ENCODE measurements around the gene OR6B3.

The OR6B3 gene

GRCh38 chr2:240053173-240054155 lies at the start of gene OR6B3:
Gene OR6B3, minus strand, starts transcription at chr2:240053521.
- no peaks in the 10 kb centered on the region for H3K27me3 ChIP-seq
- no peak for TF ChIP-seq Cebpa-rat (IDR thresholded peaks at IDR 0.05)

GRCh38 chr2:240098349-240098748 lies 45.0 kb upstream of the OR6B3 start:
- H3K4me1 ChIP-seq = no peaks in the 10 kb centered on the region
- peaks cover 4 to 21% (median 13%) of the 10 kb centered on the region in 11 experiments; a peak in 14 of 22 replicates for H3K27me3 ChIP-seq
- no peak overlapping the region for H3K4me2 ChIP-seq
- H3K9ac ChIP-seq = no peak overlapping the region
- H4K20me1 ChIP-seq = no peaks in the 10 kb centered on the region
- no peak for TF ChIP-seq Cebpa-rat (IDR thresholded peaks at IDR 0.05)
- H3K36me3 ChIP-seq = no peaks in the 10 kb centered on the region
- peaks cover 12 to 46% (median 27%) of the 10 kb centered on the region in 11 experiments; a peak in 19 of 22 replicates for H3K9me3 ChIP-seq (replicated peaks in 1 of 11)
- H3K27ac ChIP-seq = no peak overlapping the region
- H3K4me3 ChIP-seq = no peak overlapping the region

More at GRCh38 chr2:240053173-240054155, at the start of gene OR6B3:
- no peaks in the 10 kb centered on the region for H4K20me1 ChIP-seq
- no peaks in the 10 kb centered on the region for H3K9me3 ChIP-seq (replicated peaks in 1 of 11)
- H3K27ac ChIP-seq = no peak within 1 kb of the TSS
- no peak within 1 kb of the TSS for H3K4me2 ChIP-seq
- H3K4me3 ChIP-seq = no peak within 1 kb of the TSS
- no peaks in the 10 kb centered on the region for H3K36me3 ChIP-seq
- H3K4me1 ChIP-seq = peaks cover 0 to 8% (median 2%) of the 10 kb centered on the region in 10 experiments; a peak in 6 of 20 replicates
- no peak within 1 kb of the TSS for H3K9ac ChIP-seq

DNA sequence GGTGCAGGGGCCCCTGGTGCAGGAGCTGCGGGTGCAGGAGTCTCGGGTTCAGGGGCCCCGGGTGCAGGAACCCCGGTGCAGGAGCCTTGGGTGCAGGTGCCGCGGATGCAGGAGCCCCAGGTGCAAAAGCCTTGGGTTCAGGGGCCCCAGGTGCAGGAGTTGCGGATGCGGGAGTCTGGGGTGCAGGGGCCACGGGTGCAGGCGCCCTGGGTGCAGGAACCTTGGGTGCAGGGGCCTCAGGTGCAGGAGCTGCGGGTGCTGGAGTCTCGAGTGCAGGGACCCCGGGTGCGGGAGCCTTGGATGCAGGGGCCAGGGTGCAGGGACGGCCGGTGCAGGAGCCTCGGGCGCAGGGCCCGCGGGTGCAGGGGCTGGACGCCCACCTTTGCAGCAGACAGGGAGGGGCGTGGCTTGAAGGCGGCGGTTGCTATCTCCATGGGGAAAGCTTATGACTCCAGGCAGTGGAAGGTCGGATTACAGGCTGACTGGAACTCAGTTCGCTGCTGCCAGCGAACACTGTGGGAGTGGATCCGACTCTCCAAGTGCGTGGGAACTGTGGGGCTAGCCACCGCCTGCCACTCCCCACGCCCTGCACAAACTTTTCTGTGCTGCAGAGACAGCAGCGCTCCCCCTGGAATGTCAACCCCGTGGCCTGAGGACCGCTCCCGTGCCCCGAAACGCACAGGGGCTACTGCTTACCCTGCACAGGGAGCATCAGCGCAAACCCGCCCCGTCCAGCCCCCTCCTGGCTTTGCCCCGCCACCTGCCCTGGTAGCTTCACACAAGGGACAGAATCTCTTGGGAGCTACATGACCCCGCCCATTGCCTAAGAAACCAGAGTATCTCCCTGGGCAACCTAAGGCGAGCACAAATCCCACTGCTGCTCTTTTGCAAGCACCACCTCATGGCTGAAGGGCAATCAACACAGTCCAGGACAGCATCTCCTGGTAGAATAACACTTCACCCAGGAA lies 42.5 kb upstream of the OR6B3 start:
- Histone ChIP-seq H4K20me1 (no peaks in the 10 kb centered on the region), H3K9me3 (replicated peaks in 1 of 11) (peaks cover 12 to 51% (median 25%) of the 10 kb centered on the region in 11 experiments; a peak in 19 of 22 replicates), H3K36me3 (no peaks in the 10 kb centered on the region), H3K4me3 (no peak overlapping the region), H3K4me2 (no peak overlapping the region), H3K27me3 (peaks cover 4 to 21% (median 13%) of the 10 kb centered on the region in 11 experiments; a peak in 14 of 22 replicates), H3K27ac (no peak overlapping the region), H3K4me1 (no peaks in the 10 kb centered on the region), H3K9ac (no peak overlapping the region)
- TF ChIP-seq Cebpa-rat (IDR thresholded peaks at IDR 0.05) = no peak

DNA sequence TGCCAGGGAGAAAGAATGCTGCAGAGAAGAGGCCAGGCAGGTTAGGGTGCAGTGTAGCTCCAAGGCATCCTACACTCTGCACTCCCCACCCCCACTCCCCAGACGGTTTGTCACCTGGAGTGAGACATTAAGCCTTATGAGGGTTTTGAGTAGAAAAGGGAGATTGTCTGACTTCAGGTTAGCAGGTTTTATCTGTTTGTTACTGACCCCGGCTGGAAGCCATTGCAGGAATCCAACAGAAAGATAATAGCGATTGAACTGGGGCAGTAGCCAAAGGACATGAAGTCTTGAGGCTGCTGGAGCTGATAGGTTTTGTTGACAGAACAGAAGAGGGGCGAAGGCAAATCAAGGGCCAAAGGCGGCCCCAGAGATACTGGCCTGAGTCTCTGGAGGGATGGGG lies 36.0 kb upstream of the OR6B3 start:
- Histone ChIP-seq H3K4me1 (no peaks in the 10 kb centered on the region), H3K27me3 (no peaks in the 10 kb centered on the region; a peak in 1 of 22 replicates)

GRCh38 chr2:240086563-240086962 lies 33.2 kb upstream of the OR6B3 start:
- Histone ChIP-seq H3K9ac (no peak overlapping the region), H3K9me3 (replicated peaks in 1 of 11) (peaks cover 15 to 31% (median 25%) of the 10 kb centered on the region in 11 experiments), H3K36me3 (no peaks in the 10 kb centered on the region), H4K20me1 (no peaks in the 10 kb centered on the region), H3K4me2 (no peak overlapping the region), H3K27me3 (no peaks in the 10 kb centered on the region), H3K4me3 (no peak overlapping the region), H3K4me1 (no peaks in the 10 kb centered on the region), H3K27ac (no peak overlapping the region)
- no peak for TF ChIP-seq Cebpa-rat (IDR thresholded peaks at IDR 0.05)

More for the DNA sequence above, 36.0 kb upstream of the OR6B3 start:
- no peak overlapping the region for H3K9ac ChIP-seq
- no peak overlapping the region for H3K4me3 ChIP-seq
- no peak overlapping the region for H3K27ac ChIP-seq
- H4K20me1 ChIP-seq = no peaks in the 10 kb centered on the region
- H3K36me3 ChIP-seq = no peaks in the 10 kb centered on the region
- no peak overlapping the region for H3K4me2 ChIP-seq
- TF ChIP-seq Cebpa-rat (IDR thresholded peaks at IDR 0.05) = no peak
- H3K9me3 ChIP-seq (replicated peaks in 1 of 11) = peaks cover 15 to 40% (median 29%) of the 10 kb centered on the region in 11 experiments

DNA sequence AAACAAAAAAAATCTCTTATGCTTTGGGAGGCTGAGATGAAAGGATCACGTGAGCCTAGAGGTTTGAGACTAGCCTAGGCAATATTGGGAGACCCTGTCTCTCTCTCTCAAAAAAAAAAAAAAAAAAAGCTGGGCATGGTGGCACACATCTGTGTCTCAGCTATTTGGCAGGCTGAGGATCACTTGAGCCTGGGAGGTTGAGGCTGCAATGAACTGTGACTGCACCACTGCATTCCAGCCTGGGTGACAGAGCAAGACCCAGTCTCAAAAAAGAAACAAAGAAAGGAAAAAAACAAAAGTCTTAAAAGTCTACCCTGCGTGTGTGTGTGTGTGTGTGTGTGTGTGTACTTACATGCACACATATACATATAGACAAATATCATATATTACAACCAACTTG lies 25.3 kb upstream of the OR6B3 start:
- no peak overlapping the region for H3K4me2 ChIP-seq
- TF ChIP-seq Cebpa-rat (IDR thresholded peaks at IDR 0.05) = no peak
- no peak overlapping the region for H3K4me3 ChIP-seq
- no peak overlapping the region for H3K9ac ChIP-seq
- H3K36me3 ChIP-seq = no peaks in the 10 kb centered on the region
- H4K20me1 ChIP-seq = no peaks in the 10 kb centered on the region
- H3K4me1 ChIP-seq = no peaks in the 10 kb centered on the region
- H3K9me3 ChIP-seq (replicated peaks in 1 of 11) = peaks cover 33 to 47% (median 42%) of the 10 kb centered on the region in 11 experiments
- H3K27me3 ChIP-seq = no peaks in the 10 kb centered on the region
- H3K27ac ChIP-seq = no peak overlapping the region

DNA sequence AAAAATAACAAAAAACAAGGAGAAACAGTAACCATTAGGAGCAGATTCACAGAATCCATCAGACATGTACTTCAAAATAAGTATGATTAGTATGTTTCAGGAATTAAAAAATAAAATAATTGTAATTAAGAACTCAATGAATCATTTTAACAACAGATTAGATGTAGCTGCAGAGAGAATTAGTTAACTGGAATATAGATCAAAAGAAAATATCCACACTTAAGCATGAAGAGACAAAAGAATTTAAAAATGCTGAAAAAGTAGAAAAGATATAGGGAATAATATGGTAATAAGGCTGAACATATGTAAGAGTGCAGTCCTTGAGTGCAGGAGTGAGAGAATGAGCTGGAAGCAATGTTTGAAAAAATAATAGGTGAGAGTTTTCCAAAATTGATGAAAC lies 24.1 kb upstream of the OR6B3 start:
- Histone ChIP-seq H3K4me2 (no peak overlapping the region), H3K4me1 (no peaks in the 10 kb centered on the region), H3K36me3 (no peaks in the 10 kb centered on the region), H4K20me1 (no peaks in the 10 kb centered on the region), H3K9me3 (replicated peaks in 1 of 11) (peaks cover 33 to 48% (median 42%) of the 10 kb centered on the region in 11 experiments), H3K9ac (no peak overlapping the region), H3K27ac (no peak overlapping the region), H3K4me3 (no peak overlapping the region), H3K27me3 (no peaks in the 10 kb centered on the region)
- no peak for TF ChIP-seq Cebpa-rat (IDR thresholded peaks at IDR 0.05)

DNA sequence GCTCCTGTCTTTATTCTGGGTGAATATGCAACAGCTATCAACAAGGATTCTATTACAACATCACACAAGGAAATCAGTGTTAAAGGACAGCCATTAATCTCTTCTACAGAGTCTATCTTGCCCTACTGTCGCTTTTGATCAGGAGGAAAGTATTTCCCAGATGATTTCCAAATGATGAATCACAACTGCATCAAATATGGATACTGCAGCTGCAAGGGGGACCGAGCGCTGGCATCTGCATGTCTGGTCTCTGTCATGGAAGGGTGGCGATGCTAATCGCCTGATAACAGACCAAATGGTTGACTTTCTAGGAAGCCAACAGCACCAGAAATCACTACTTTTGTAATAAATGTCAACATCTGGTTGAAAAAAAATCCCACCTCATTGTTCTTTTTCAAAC lies 21.2 kb upstream of the OR6B3 start:
- Histone ChIP-seq H3K27ac (no peak overlapping the region), H4K20me1 (no peaks in the 10 kb centered on the region), H3K4me1 (no peaks in the 10 kb centered on the region), H3K9me3 (replicated peaks in 1 of 11) (peaks cover 33 to 47% (median 41%) of the 10 kb centered on the region in 11 experiments), H3K9ac (no peak overlapping the region), H3K36me3 (no peaks in the 10 kb centered on the region), H3K4me2 (no peak overlapping the region), H3K27me3 (no peaks in the 10 kb centered on the region), H3K4me3 (no peak overlapping the region)
- no peak for TF ChIP-seq Cebpa-rat (IDR thresholded peaks at IDR 0.05)

DNA sequence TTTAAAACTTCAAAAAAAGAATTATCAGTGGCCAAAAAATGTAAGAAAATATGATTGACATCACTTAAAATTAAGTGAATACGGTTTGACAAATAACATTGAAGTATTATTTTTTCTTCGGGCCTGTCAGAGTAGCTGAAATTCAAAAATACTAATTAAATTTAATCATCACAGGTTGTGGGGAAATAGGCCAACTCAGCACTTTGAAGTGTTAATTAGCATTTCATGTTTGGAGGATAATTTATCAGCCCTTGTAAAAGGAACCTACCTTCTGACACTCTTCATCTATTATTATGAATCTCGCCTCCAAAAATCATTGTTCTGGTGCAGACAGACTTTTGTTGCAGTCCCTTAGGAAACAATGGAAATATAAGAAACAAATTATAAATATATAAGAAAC lies 17.6 kb upstream of the OR6B3 start:
- H3K4me1 ChIP-seq = no peaks in the 10 kb centered on the region
- no peak for TF ChIP-seq Cebpa-rat (IDR thresholded peaks at IDR 0.05)
- H3K9ac ChIP-seq = no peak overlapping the region
- peaks cover 3 to 18% (median 9%) of the 10 kb centered on the region in 11 experiments; a peak in 16 of 22 replicates for H3K9me3 ChIP-seq (replicated peaks in 1 of 11)
- H3K4me2 ChIP-seq = no peak overlapping the region
- no peaks in the 10 kb centered on the region for H3K36me3 ChIP-seq
- no peak overlapping the region for H3K4me3 ChIP-seq
- no peaks in the 10 kb centered on the region for H4K20me1 ChIP-seq
- no peak overlapping the region for H3K27ac ChIP-seq
- no peaks in the 10 kb centered on the region for H3K27me3 ChIP-seq
